WTC11 (cell line): ENCODE measurements around the gene WDHD1.

Experiments used
- KAT7 ChIP-seq: sonication (generic); formaldehyde crosslinking; IDR thresholded peaks from 2 replicates; pipeline ENCODE4 v1.8.1; 2023; ENCODE audit warnings: missing genetic modification reagents, mild to moderate bottlenecking, borderline replicate concordance
- ZNF232 ChIP-seq: sonication (generic); formaldehyde crosslinking; IDR thresholded peaks from 2 replicates; pipeline ENCODE4 v1.8.0; 2022; ENCODE audit warnings: mild to moderate bottlenecking, missing genetic modification reagents

DNA sequence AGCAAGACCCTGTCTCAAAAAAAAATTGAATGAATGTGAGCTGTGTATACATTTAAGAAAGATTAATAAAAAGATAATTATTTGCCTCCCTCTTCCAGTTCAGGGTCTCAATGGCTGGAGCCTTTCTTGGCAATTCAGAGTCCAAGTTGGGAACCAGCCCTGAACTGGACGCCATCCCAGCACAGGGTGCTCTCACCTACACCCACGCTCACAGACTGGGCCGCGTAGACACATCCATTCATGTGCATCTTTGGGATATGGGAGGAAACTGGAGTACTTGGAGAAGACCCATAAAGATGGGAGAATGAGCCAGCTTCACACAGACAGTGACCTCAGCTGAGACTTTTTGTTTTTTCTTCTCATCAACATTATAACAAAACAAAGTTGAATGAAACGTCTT is 31.0 kb upstream of the WDHD1 start:
- TF ChIP-seq KAT7 (CRISPR knock-in tag) (no peak), ZNF232 (CRISPR knock-in tag) (no peak)
